ENCODE data around the gene ZNF821.
"Not testable (repeated sequence)": the region's sequence is repeated elsewhere in the genome, so short reads cannot be mapped to it uniquely, and the experiment has no call there.

- not testable (repeated sequence) for TF ChIP-seq CTCF (IDR thresholded peaks at IDR 0.05 in 8 of 11, conservative IDR thresholded peaks at IDR 0.05 in 3 of 11); POLR2A (IDR thresholded peaks at IDR 0.05)
Measured at GRCh38 chr16:71905765-71906164, 21.8 kb upstream of the ZNF821 start.
